H1 (cell line): ENCODE results near the gene PDRG1. TPM values are rescaled to one million over a fixed set of nuclear protein-coding genes. Genes with fewer than 3 reads are reported as not detected.

Source experiments
- CTCF ChIA-PET: fragments of 300-600 bp; sonication (Branson Sonifier 250); formaldehyde crosslinking; loops from one replicate; lab custom pipeline; 2021; ENCODE audit not compliant: partially characterized antibody; lab: Charles Lee
- POLR2A ChIA-PET: fragments of 300-600 bp; sonication (Branson Sonifier 250); formaldehyde crosslinking; loops from one replicate; lab custom pipeline; 2021; ENCODE audit warnings: inconsistent platforms; ENCODE audit not compliant: partially characterized antibody; lab: Charles Lee
- DNase-seq, 2 experiments: peaks; one replicate each; pipeline versions ENCODE4 v3.0.0 to v3.0.0-alpha.2; 2010 to 2022; ENCODE audit warnings: low spot score in 2 of 2, low read depth in 1 of 2, mixed read lengths in 1 of 2
- FAIRE-seq: peaks from 2 replicates; lab custom pipeline; 2011; peaks lifted over from hg19 to GRCh38; lab: Jason Lieb, UNC
- H2AFZ ChIP-seq: 2 replicates; pipeline ENCODE4 v1.8.1; 2012; ENCODE audit warnings: low read length, inconsistent platforms
- H2AK5ac ChIP-seq: 2 replicates; pipeline ENCODE4 v1.6.1; 2013; ENCODE audit warnings: low read depth, low read length
- H2BK120ac ChIP-seq: replicated peaks from 2 replicates; pipeline ENCODE3; 2013; ENCODE audit warnings: low read depth, low read length, inconsistent platforms
- H2BK12ac ChIP-seq: 2 replicates; pipeline ENCODE4 v1.6.1; 2013; ENCODE audit warnings: low read depth, low read length
- H2BK15ac ChIP-seq: 2 replicates; pipeline ENCODE4 v1.6.1; 2013; ENCODE audit warnings: low read length
- H2BK20ac ChIP-seq: 2 replicates; pipeline ENCODE4 v1.6.1; 2013; ENCODE audit warnings: low read length
- H2BK5ac ChIP-seq: 2 replicates; pipeline ENCODE4 v1.6.1; 2013; ENCODE audit warnings: low read depth, low read length
- H3K14ac ChIP-seq: 2 replicates; pipeline ENCODE4 v1.6.1; 2013; ENCODE audit warnings: inconsistent platforms; ENCODE audit not compliant: insufficient read length
- H3K18ac ChIP-seq: 2 replicates; pipeline ENCODE4 v1.6.1; 2013; ENCODE audit warnings: low read length; ENCODE audit errors: extremely low read depth
- H3K23ac ChIP-seq: 2 replicates; pipeline ENCODE4 v1.6.1; 2013; ENCODE audit warnings: inconsistent platforms; ENCODE audit not compliant: insufficient read length
- H3K23me2 ChIP-seq: 2 replicates; pipeline ENCODE4 v1.6.1; 2013; ENCODE audit warnings: low read depth, low read length
- H3K27ac ChIP-seq: 2 replicates; pipeline ENCODE4 v1.6.1; 2011; ENCODE audit warnings: low read depth, low read length, inconsistent platforms
- H3K27me3 ChIP-seq, 4 experiments: replicated peaks in 1 of 4; 1 replicate in 1 of 4; 2 replicates in 3 of 4; pipeline versions ENCODE4 v1.6.1 to v1.8.1; 2011 to 2013; ENCODE audit warnings: low read length in 3 of 4, mild to moderate bottlenecking in 3 of 4, inconsistent platforms in 2 of 4, mixed read lengths in 2 of 4, moderate library complexity in 1 of 4; ENCODE audit not compliant: control insufficient read depth in 3 of 4, insufficient read depth in 3 of 4; ENCODE audit errors: extremely low read depth in 1 of 4
- H3K36me3 ChIP-seq, 4 experiments: 2 replicates each; pipeline versions ENCODE4 v1.6.1 to v1.8.1; 2011 to 2013; ENCODE audit warnings: mild to moderate bottlenecking in 4 of 4, low read length in 3 of 4, moderate library complexity in 2 of 4, control low read depth in 1 of 4, inconsistent platforms in 1 of 4; ENCODE audit not compliant: insufficient read depth in 4 of 4, control insufficient read depth in 2 of 4
- H3K4ac ChIP-seq: replicated peaks from 2 replicates; pipeline ENCODE3; 2013; ENCODE audit warnings: low read length, low read depth, mixed read lengths, inconsistent platforms; ENCODE audit not compliant: insufficient read length
- H3K4me1 ChIP-seq, 4 experiments: replicated peaks in 1 of 4; 1 replicate in 1 of 4; 2 replicates in 3 of 4; pipeline versions ENCODE4 v1.6.1 to v1.8.1; 2011 to 2013; ENCODE audit warnings: low read length in 3 of 4, inconsistent platforms in 2 of 4, mixed read lengths in 1 of 4; ENCODE audit not compliant: insufficient read depth in 4 of 4, control insufficient read depth in 3 of 4
- H3K4me2 ChIP-seq, 2 experiments: 2 replicates each; pipeline versions ENCODE4 v1.6.1 to v1.8.1; 2011 to 2013; ENCODE audit warnings: low read depth in 2 of 2, low read length in 2 of 2, control low read depth in 1 of 2, inconsistent platforms in 1 of 2, mild to moderate bottlenecking in 1 of 2; ENCODE audit not compliant: insufficient read depth in 1 of 2
- H3K4me3 ChIP-seq, 4 experiments: fragments of 200-600, 300-600 bp in 1 of 4; sonication (generic), shearing (Covaris generic), sonication (Bioruptor Twin) in 1 of 4; 2 replicates each; pipeline versions ENCODE4 v1.5.1 to v1.8.1; 2011 to 2016; ENCODE audit warnings: low read length in 4 of 4, low read depth in 3 of 4, control low read depth in 2 of 4, inconsistent platforms in 2 of 4, mild to moderate bottlenecking in 2 of 4, mixed read lengths in 1 of 4, moderate library complexity in 1 of 4; ENCODE audit not compliant: insufficient read depth in 2 of 4; ENCODE audit errors: extremely low read depth in 1 of 4
- H3K56ac ChIP-seq: replicated peaks from 2 replicates; pipeline ENCODE3; 2013; ENCODE audit warnings: low read depth, mild to moderate bottlenecking, mixed read lengths, low read length, inconsistent platforms; ENCODE audit not compliant: insufficient read length
- H3K79me1 ChIP-seq: 2 replicates; pipeline ENCODE4 v1.6.1; 2013; ENCODE audit warnings: low read depth, low read length, control low read depth
- H3K79me2 ChIP-seq, 2 experiments: 2 replicates each; pipeline versions ENCODE4 v1.6.1 to v1.8.1; 2012 to 2013; ENCODE audit warnings: low read length in 2 of 2, mild to moderate bottlenecking in 2 of 2, inconsistent platforms in 1 of 2; ENCODE audit not compliant: insufficient read depth in 2 of 2, control insufficient read depth in 1 of 2
- H3K9ac ChIP-seq, 4 experiments: replicated peaks in 1 of 4; 1 replicate in 1 of 4; 2 replicates in 3 of 4; pipeline versions ENCODE4 v1.6.1 to v1.8.1; 2011 to 2013; ENCODE audit warnings: low read depth in 3 of 4, low read length in 3 of 4, control low read depth in 2 of 4, mild to moderate bottlenecking in 2 of 4, moderate library complexity in 2 of 4, inconsistent platforms in 1 of 4; ENCODE audit errors: extremely low read depth in 1 of 4
- H3K9me3 ChIP-seq, 2 experiments: 2 replicates each; pipeline versions ENCODE4 v1.6.1 to v1.8.1; 2012 to 2013; ENCODE audit warnings: mild to moderate bottlenecking in 2 of 2, moderate library complexity in 2 of 2, control low read depth in 1 of 2, inconsistent platforms in 1 of 2, low read depth in 1 of 2, low read length in 1 of 2, mixed read lengths in 1 of 2; ENCODE audit not compliant: insufficient read depth in 2 of 2
- H4K20me1 ChIP-seq, 2 experiments: replicated peaks in 1 of 2; 2 replicates each; pipeline versions ENCODE3 to v1.8.1; 2011 to 2013; ENCODE audit warnings: inconsistent platforms in 2 of 2, low read length in 2 of 2, mild to moderate bottlenecking in 1 of 2; ENCODE audit not compliant: insufficient read depth in 2 of 2, control insufficient read depth in 1 of 2
- H4K5ac ChIP-seq: 2 replicates; pipeline ENCODE4 v1.6.1; 2013; ENCODE audit warnings: low read length, low read depth, mixed read lengths, inconsistent platforms; ENCODE audit not compliant: insufficient read length
- H4K8ac ChIP-seq: 2 replicates; pipeline ENCODE4 v1.8.0; 2013; ENCODE audit warnings: mild to moderate bottlenecking, moderate library complexity, low read length, inconsistent platforms; ENCODE audit not compliant: insufficient read depth; ENCODE audit errors: extremely low read depth
- H4K91ac ChIP-seq: replicated peaks from 2 replicates; pipeline ENCODE3; 2013; ENCODE audit warnings: low read length, mixed read lengths, inconsistent platforms; ENCODE audit not compliant: insufficient read length
- ASH2L ChIP-seq: fragments of 200-600, 300-600 bp; sonication (generic); IDR thresholded peaks from one replicate; pipeline ENCODE4 v1.7.1; 2017; ENCODE audit warnings: low read length
- BACH1 ChIP-seq: IDR thresholded peaks from 2 replicates; pipeline ENCODE4 v1.6.1; 2012; ENCODE audit warnings: low read length, improper control_type of control experiment
- CBX8 ChIP-seq: fragments of 300-800, 300-1000 bp; sonication (generic); IDR thresholded peaks from 2 replicates; pipeline ENCODE4 v1.7.1; 2016; ENCODE audit warnings: low read depth, low read length, borderline replicate concordance
- CHD1 ChIP-seq: IDR thresholded peaks from 2 replicates; pipeline ENCODE4 v1.6.1; 2012; ENCODE audit warnings: low read depth, low read length, improper control_type of control experiment
- CREB1 ChIP-seq: IDR thresholded peaks from 2 replicates; pipeline ENCODE4 v1.6.1; 2012; ENCODE audit warnings: inconsistent platforms
- HDAC2 ChIP-seq, 2 experiments: fragments of 300-600 bp in 1 of 2; sonication (generic) in 1 of 2; IDR thresholded peaks; 2 replicates each; pipeline ENCODE4 v1.6.1; 2011 to 2012; ENCODE audit warnings: low read depth in 2 of 2, low read length in 2 of 2, mild to moderate bottlenecking in 2 of 2, moderate library complexity in 2 of 2, borderline replicate concordance in 1 of 2, inconsistent platforms in 1 of 2
- KDM1A ChIP-seq: fragments of 200-600, 300-600 bp; sonication (generic); IDR thresholded peaks from 2 replicates; pipeline ENCODE4 v1.7.1; 2016; ENCODE audit warnings: mild to moderate bottlenecking, low read length, borderline replicate concordance
- RNF2 ChIP-seq: fragments of 200-900, 300-1000 bp; sonication (generic); IDR thresholded peaks from 2 replicates; pipeline ENCODE4 v1.7.1; 2016; ENCODE audit warnings: borderline replicate concordance, low read depth, mild to moderate bottlenecking, antibody characterized with exemption, low read length; ENCODE audit not compliant: poor library complexity, severe bottlenecking; ENCODE audit errors: missing control alignments
- SIRT6 ChIP-seq: IDR thresholded peaks from one replicate; pipeline ENCODE4 v1.7.1; 2012; ENCODE audit warnings: low read length, inconsistent platforms
- SRF ChIP-seq: IDR thresholded peaks from 2 replicates; pipeline ENCODE4 v1.6.1; 2011; ENCODE audit warnings: mild to moderate bottlenecking, low read depth, low read length, moderate library complexity
- SUZ12 ChIP-seq: fragments of 200-600 bp; sonication (generic); IDR thresholded peaks from 2 replicates; pipeline ENCODE4 v1.6.1; 2012; ENCODE audit warnings: mild to moderate bottlenecking, inconsistent platforms, low read length, moderate library complexity, mixed read lengths
- TAF7 ChIP-seq: optimal IDR thresholded peaks from 2 replicates; pipeline ENCODE3; 2011; ENCODE audit warnings: low read depth, mild to moderate bottlenecking, inconsistent platforms, low read length, moderate library complexity, borderline replicate concordance
- TBP ChIP-seq: IDR thresholded peaks from 2 replicates; pipeline ENCODE4 v1.6.1; 2011; ENCODE audit warnings: low read depth, low read length, improper control_type of control experiment
- ZNF274 ChIP-seq: IDR thresholded peaks from 2 replicates; pipeline ENCODE4 v1.7.0; 2012; ENCODE audit warnings: low read length, borderline replicate concordance; ENCODE audit errors: extremely low read depth
- WGBS, 2 experiments: shearing (Covaris generic) in 1 of 2; methylation state at CpG; one replicate each; pipeline versions ENCODE4 v1.1.6 to v1.1.7; 2013 to 2015; ENCODE audit warnings: low lambda C conversion rate in 2 of 2, mixed read lengths in 2 of 2, inconsistent platforms in 1 of 2, low coverage in 1 of 2, missing lambda C conversion rate in 1 of 2; ENCODE audit not compliant: insufficient replicate concordance in 2 of 2, insufficient coverage in 1 of 2, insufficient read length in 1 of 2; ENCODE audit errors: extremely low coverage in 1 of 2, missing lambda C conversion rate in 1 of 2; 5-methylcytosine and 5-hydroxymethylcytosine counted together
- polyA plus RNA-seq, 7 experiments: library from polyadenylated mRNA; depleted of rRNA in 3 of 7; stranded (reverse) in 5 of 7; unstranded in 2 of 7; fragments of >200 nt in 5 of 7; fragments of 200-250 nt in 2 of 7; gene quantifications; 1 replicate in 5 of 7; 2 replicates in 1 of 7; 4 replicates in 1 of 7; pipeline versions ENCODE4 v1.2.1 to v1.2.3, GENCODE V29; 2011 to 2013; ENCODE audit warnings: missing spikeins in 2 of 7, mixed read lengths in 2 of 7
- total RNA-seq: library from RNA; stranded (reverse); fragmentation: NEBNext Ultra II Directional; extraction: Animal tissue kit (Norgen Biotek cat#: 25700); gene quantifications from 2 replicates; pipeline ENCODE4 v1.2.1, GENCODE V29; 2021

PDRG1 gene
- total and polyA plus RNA-seq, 2 of the 8 experiments (the other 6 are each of a cell fraction or from before 2014, with no cell fraction given): 14.2 to 20.8 TPM

- DNase-seq: no peak
- H2AFZ ChIP-seq: no peak overlapping the region
- H4K8ac ChIP-seq: no peak overlapping the region
- WGBS, 2 experiments: 86 to 100% methylated on average over 1 to 8 of the region's 8 CpGs
- H2BK15ac ChIP-seq: no peak overlapping the region
- no peak overlapping the region for H2BK5ac ChIP-seq
- ChIA-PET CTCF (interaction anchor here (1.4 to 1.9 kb wide), 2 partner anchors 12 to 37 kb away, joined by 4 read pairs; partner anchors contain the start of gene PDRG1), POLR2A (interaction anchor here (1.0 kb wide), 1 partner anchor 14 kb away, joined by 3 read pairs; no protein-coding TSS in a partner anchor)
- H2AK5ac ChIP-seq: no peak overlapping the region
- H3K79me1 ChIP-seq: no peaks in the 10 kb centered on the region
- peaks cover 0 to 3% (median 1%) of the 10 kb centered on the region in 4 experiments; a peak in 2 of 7 replicates for H3K4me1 ChIP-seq
- no peak overlapping the region for H3K18ac ChIP-seq
- peaks cover 4% of the 10 kb centered on the region; the same call in 1 of the 2 replicates for H3K23me2 ChIP-seq
- no peak overlapping the region for H3K14ac ChIP-seq
- H4K91ac ChIP-seq: no peak overlapping the region
- H2BK12ac ChIP-seq: no peak overlapping the region
- H3K27me3 ChIP-seq: peaks cover 2 to 18% (median 13%) of the 10 kb centered on the region in 4 experiments
- no peak overlapping the region for H3K4me2 ChIP-seq
- no peak overlapping the region for H3K56ac ChIP-seq
- H4K20me1 ChIP-seq: peaks cover 0 to 3% of the 10 kb centered on the region in 2 experiments
- H3K4ac ChIP-seq: no peak overlapping the region
- H3K4me3 ChIP-seq: no peak overlapping the region
- no peaks in the 10 kb centered on the region for H3K36me3 ChIP-seq
- no peak overlapping the region; a peak in 2 of 7 replicates for H3K9ac ChIP-seq
- H3K9me3 ChIP-seq: no peaks in the 10 kb centered on the region
- H2BK120ac ChIP-seq: no peak overlapping the region
- no peak overlapping the region for H4K5ac ChIP-seq
- H2BK20ac ChIP-seq: no peak overlapping the region
- no peak overlapping the region for H3K27ac ChIP-seq
- no peak overlapping the region for H3K23ac ChIP-seq
- no peak for FAIRE-seq
- no peaks in the 10 kb centered on the region for H3K79me2 ChIP-seq
- TF ChIP-seq RNF2 (no peak), ZNF274 (no peak), CREB1 (no peak), SRF (no peak), TAF7 (no peak), KDM1A (no peak), ASH2L (no peak), SUZ12 (no peak), CHD1 (no peak), CBX8 (no peak), HDAC2 (IDR thresholded peaks at IDR 0.05; ENCODE audit: borderline replicate concordance in 1 of 2, low read depth in 2 of 2, low read length in 2 of 2) (no peak), BACH1 (no peak), SIRT6 (no peak), TBP (no peak)
Measured at GRCh38 chr20:31989030-31989645, 37.3 kb upstream of the PDRG1 start.
